HepG2 (cell line): ENCODE data around the gene ZMYND8. TPM values are rescaled to one million over a fixed set of nuclear protein-coding genes. Genes with fewer than 3 reads are reported as not detected.

Experiments
- ATF1 ChIP-seq: IDR thresholded peaks from 2 replicates; pipeline ENCODE4 v1.6.1; 2016; ENCODE audit warnings: mild to moderate bottlenecking, control low read depth
- DZIP1 ChIP-seq: sonication (generic); formaldehyde crosslinking; IDR thresholded peaks from 2 replicates; pipeline ENCODE4 v1.5.0; 2020; ENCODE audit warnings: mild to moderate bottlenecking, missing genetic modification reagents
- GATAD2A ChIP-seq: IDR thresholded peaks from 2 replicates; pipeline ENCODE4 v1.6.1; 2016
- HOXA9 ChIP-seq: sonication (generic); formaldehyde crosslinking; IDR thresholded peaks from 2 replicates; pipeline ENCODE4 v1.8.1; 2022; ENCODE audit warnings: missing genetic modification reagents, mild to moderate bottlenecking, moderate library complexity, borderline replicate concordance
- MLXIP ChIP-seq: sonication (generic); formaldehyde crosslinking; IDR thresholded peaks from 2 replicates; pipeline ENCODE4 v1.9.0; 2021; ENCODE audit warnings: missing genetic modification reagents, borderline replicate concordance
- NPAS2 ChIP-seq: sonication (generic); formaldehyde crosslinking; IDR thresholded peaks from 2 replicates; pipeline ENCODE4 v1.8.0; 2022; ENCODE audit warnings: mild to moderate bottlenecking, missing genetic modification reagents, borderline replicate concordance
- PRDM10 ChIP-seq: sonication (generic); formaldehyde crosslinking; IDR thresholded peaks from 2 replicates; pipeline ENCODE4 v1.4.0; 2020; ENCODE audit warnings: low read depth, missing genetic modification reagents
- RBM39 ChIP-seq: fragments of 200-400 bp; formaldehyde crosslinking; IDR thresholded peaks from one replicate; pipeline ENCODE4 v1.6.1; 2018; ENCODE audit warnings: antibody characterized with exemption, mild to moderate bottlenecking, low read depth, low read length; ENCODE audit not compliant: poor library complexity, severe bottlenecking
- TAF1 ChIP-seq: sonication (generic); formaldehyde crosslinking; IDR thresholded peaks from 2 replicates; pipeline ENCODE4 v1.4.0; 2020; ENCODE audit warnings: missing genetic modification reagents
- TARDBP ChIP-seq: sonication (generic); formaldehyde crosslinking; IDR thresholded peaks from 2 replicates; pipeline ENCODE4 v1.8.0; 2022; ENCODE audit warnings: mild to moderate bottlenecking, missing genetic modification reagents
- TBX3 ChIP-seq: fragments of 450-650 bp; IDR thresholded peaks from 2 replicates; pipeline ENCODE4 v1.6.1; 2017; ENCODE audit warnings: antibody characterized with exemption, mild to moderate bottlenecking, inconsistent platforms, borderline replicate concordance
- U2AF1 ChIP-seq: fragments of 200-400 bp; formaldehyde crosslinking; optimal IDR thresholded peaks from 2 replicates; pipeline ENCODE3; 2017; ENCODE audit warnings: mild to moderate bottlenecking, low read depth, low read length
- ZBTB37 ChIP-seq: sonication (generic); formaldehyde crosslinking; IDR thresholded peaks from 2 replicates; pipeline ENCODE4 v1.4.0; 2020; ENCODE audit warnings: mild to moderate bottlenecking, missing genetic modification reagents
- ZBTB39 ChIP-seq: sonication (generic); formaldehyde crosslinking; IDR thresholded peaks from 2 replicates; pipeline ENCODE4 v1.5.0; 2020; ENCODE audit warnings: missing genetic modification reagents
- ZNF180 ChIP-seq: sonication (generic); formaldehyde crosslinking; IDR thresholded peaks from 2 replicates; pipeline ENCODE4 v1.4.0; 2020; ENCODE audit warnings: low read depth, missing genetic modification reagents, borderline replicate concordance
- polyA plus RNA-seq, 8 experiments: library from polyadenylated mRNA; depleted of rRNA in 3 of 8; stranded (reverse) in 7 of 8; unstranded in 1 of 8; fragments of >200 nt; fragmentation: Illumina TruSeq in 4 of 8; extraction: Trizol in 4 of 8; gene quantifications; 2 replicates each; pipeline versions ENCODE4 v1.2.1 to v1.2.3, GENCODE V29; 2011 to 2016; ENCODE audit warnings: low read depth in 4 of 8, missing spikeins in 1 of 8, mixed read lengths in 1 of 8; ENCODE audit not compliant: insufficient read depth in 1 of 8
- total RNA-seq, 5 experiments: library from RNA; depleted of rRNA; stranded (reverse); fragments of >200 nt; fragmentation: Illumina TruSeq; extraction: Trizol; gene quantifications; 2 replicates each; pipeline ENCODE4 v1.2.3, GENCODE V29; 2016; ENCODE audit warnings: low read depth in 1 of 5

Gene ZMYND8
- total and polyA plus RNA-seq, 2 of the 13 experiments (the other 11 are each of a cell fraction or from before 2014, with no cell fraction given): 53.9 to 84.7 TPM

- TF ChIP-seq TBX3 (peak; percentile 81; the same call in 1 of the 2 replicates), NPAS2 (CRISPR knock-in tag) (no peak), TARDBP (no peak), DZIP1 (CRISPR knock-in tag) (0 out of 2 replicates have a peak, but pooled peaks have one; percentile 84), ZBTB39 (CRISPR knock-in tag) (no peak), ATF1 (CRISPR knock-in tag) (peak; percentile 83), MLXIP (CRISPR knock-in tag) (no peak), GATAD2A (CRISPR knock-in tag) (peak; percentile 76), HOXA9 (CRISPR knock-in tag) (no peak), ZBTB37 (CRISPR knock-in tag) (peak; percentile 59), U2AF1 (no peak), ZNF180 (no peak), PRDM10 (peak; percentile 76), TAF1 (CRISPR knock-in tag) (peak; percentile 57), RBM39 (peak; percentile 95)
Observed at GRCh38 chr20:47356526-47357295, at the start of gene ZMYND8 (continued).
